Measurements from ENCODE around the gene WDFY3. TPM values are rescaled to one million over a fixed set of nuclear protein-coding genes. Genes with fewer than 3 reads are reported as not detected.

Gene WDFY3
- total RNA-seq, 4 donors from 2014 or later, result 73.2 to 98.4 (median 90.2) TPM

- H3K4me3 ChIP-seq (ENCODE audit: low read depth, poor library complexity, severe bottlenecking), result no peak overlapping the region
- 91 to 97% methylated on average over 1 of the region's 1 CpG for WGBS, 2 donors
- DNase-seq (ENCODE audit: low spot score in 2 of 2), result no peak
- intact Hi-C loops (cut with DNase I; ENCODE audit: low total_unique reads), result no loop called here
- TF ChIP-seq CTCF (IDR thresholded peaks at IDR 0.05) (no peak), POLR2A (IDR thresholded peaks at IDR 0.05) (no peak)
These were observed 73.5 kb downstream of the WDFY3 start for GRCh38 chr4:84892950-84893349.

- TF ChIP-seq CTCF (IDR thresholded peaks at IDR 0.05), result no peak
- no peak for TF ChIP-seq POLR2A (IDR thresholded peaks at IDR 0.05)
- intact Hi-C loops (cut with DNase I; ENCODE audit: low total_unique reads), result no loop called here
- WGBS, 2 donors, result 72 to 73% methylated on average over 2 of the region's 2 CpGs
- DNase-seq (ENCODE audit: low spot score in 2 of 2), result no peak
- H3K4me3 ChIP-seq (ENCODE audit: low read depth, poor library complexity, severe bottlenecking), result no peak overlapping the region
These were observed 78.7 kb downstream of the WDFY3 start for GRCh38 chr4:84887824-84888223.

GRCh38 chr4:84879651-84880200, 86.8 kb downstream of the WDFY3 start:
- no peak overlapping the region for H3K4me3 ChIP-seq (ENCODE audit: low read depth, poor library complexity, severe bottlenecking)
- DNase-seq (ENCODE audit: low spot score in 2 of 2), result no peak
- WGBS, 2 donors, result 86 to 87% methylated on average over 4 of the region's 4 CpGs
- intact Hi-C loops (cut with DNase I; ENCODE audit: low total_unique reads), result no loop called here
- TF ChIP-seq POLR2A (IDR thresholded peaks at IDR 0.05) (no peak), CTCF (IDR thresholded peaks at IDR 0.05) (no peak)

- no peak for DNase-seq (ENCODE audit: low spot score in 2 of 2)
- H3K4me3 ChIP-seq (ENCODE audit: low read depth, poor library complexity, severe bottlenecking), result no peak overlapping the region
- intact Hi-C loops (cut with DNase I; ENCODE audit: low total_unique reads), result no loop called here
- no peak for TF ChIP-seq POLR2A (IDR thresholded peaks at IDR 0.05)
- no peak for TF ChIP-seq CTCF (IDR thresholded peaks at IDR 0.05)
- WGBS, 2 donors, result 82 to 88% methylated on average over 3 of the region's 3 CpGs
These were observed 87.9 kb downstream of the WDFY3 start for GRCh38 chr4:84878546-84878945.

GRCh38 chr4:84878090-84878489, 88.4 kb downstream of the WDFY3 start:
- peak in 1 of 2 donors; percentile 31 for DNase-seq (ENCODE audit: low spot score in 2 of 2)
- intact Hi-C loops (cut with DNase I; ENCODE audit: low total_unique reads), result no loop called here
- TF ChIP-seq CTCF (IDR thresholded peaks at IDR 0.05), result no peak
- TF ChIP-seq POLR2A (IDR thresholded peaks at IDR 0.05), result no peak
- no peak overlapping the region for H3K4me3 ChIP-seq (ENCODE audit: low read depth, poor library complexity, severe bottlenecking)
- WGBS, 2 donors, result 69 to 85% methylated on average over 1 of the region's 1 CpG

Measured in lower leg skin (tissue), 4 donors.